NCI-H2081 treated with DMSO at 0.1 percent for 48 hours (cell line): ENCODE data around the gene SOS1.

Experiments used
- DNase-seq: peaks from one replicate; lab custom pipeline; 2025; lab: John Stamatoyannopoulos, UW

SOS1 gene

DNA sequence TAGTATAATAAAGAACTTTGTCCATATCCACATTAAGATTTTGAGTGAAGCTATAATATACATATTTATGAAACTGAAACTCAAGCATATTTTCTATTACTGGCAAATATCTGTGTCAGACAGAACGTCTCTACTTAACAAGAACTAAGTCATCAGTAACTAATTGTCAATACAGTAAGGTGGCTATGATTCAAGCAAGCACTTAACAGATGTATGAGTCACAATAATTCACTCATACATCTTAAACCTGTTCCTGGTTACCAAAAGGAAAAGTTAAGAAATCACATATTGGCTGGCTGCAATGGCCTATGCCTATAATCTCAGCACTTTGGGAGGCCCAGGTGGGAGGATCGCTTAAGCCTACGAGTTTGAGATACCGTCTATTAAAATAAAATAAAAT is 96.0 kb downstream of the SOS1 start:
- no peak for DNase-seq

GRCh38 chr2:39023649-39024048 is 97.2 kb downstream of the SOS1 start:
- no peak for DNase-seq

DNA sequence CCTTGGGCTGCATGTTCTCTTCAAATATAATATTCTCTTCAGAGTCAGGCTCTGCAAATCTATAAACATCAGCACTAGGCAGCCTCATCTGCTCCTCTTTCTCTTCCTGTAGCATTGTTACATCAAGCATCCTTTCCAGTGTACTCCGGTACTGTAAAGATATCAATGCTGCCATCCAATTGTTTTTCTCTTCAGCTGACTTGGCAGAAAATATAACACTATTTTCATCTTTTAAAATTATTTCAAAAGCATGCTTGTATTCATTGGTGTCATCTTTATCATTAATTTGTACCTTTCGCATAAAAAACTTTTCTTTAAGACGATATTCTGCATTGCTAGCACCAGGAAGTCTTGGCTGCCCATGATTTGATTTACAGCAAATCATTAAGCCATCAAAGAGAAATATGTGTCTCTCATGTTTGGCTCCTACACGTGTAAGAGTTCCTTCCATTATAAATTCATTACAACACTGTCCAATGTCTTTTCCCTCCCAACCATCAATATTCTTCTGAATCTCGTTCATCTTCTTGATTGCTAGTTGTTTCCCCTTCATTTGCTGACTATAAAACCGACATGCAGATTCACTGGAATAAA is 98.1 kb downstream of the SOS1 start:
- DNase-seq = no peak

- DNase-seq = no peak
Observed at GRCh38 chr2:39020383-39020782, 100.5 kb downstream of the SOS1 start.

DNA sequence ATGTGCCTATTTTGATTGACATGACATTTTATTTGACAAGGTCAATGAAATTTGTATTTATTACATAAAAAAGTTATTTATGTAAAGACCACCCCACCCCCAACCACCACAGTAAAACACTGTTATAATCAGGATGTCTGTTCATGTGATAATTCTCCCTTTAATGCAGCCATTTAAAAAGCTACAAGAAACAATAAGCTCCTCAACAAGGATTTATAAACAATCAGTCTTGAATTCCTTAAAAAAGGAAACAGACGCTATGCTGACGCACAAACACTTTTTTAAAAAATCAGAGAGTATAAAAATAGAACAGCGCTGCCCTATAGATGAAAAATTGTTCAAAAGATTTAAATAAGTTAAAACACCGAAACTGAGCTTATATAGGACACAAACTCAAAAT is 102.2 kb downstream of the SOS1 start:
- no peak for DNase-seq

- no peak for DNase-seq
Observed at GRCh38 chr2:39017334-39017733, 103.5 kb downstream of the SOS1 start.

DNA sequence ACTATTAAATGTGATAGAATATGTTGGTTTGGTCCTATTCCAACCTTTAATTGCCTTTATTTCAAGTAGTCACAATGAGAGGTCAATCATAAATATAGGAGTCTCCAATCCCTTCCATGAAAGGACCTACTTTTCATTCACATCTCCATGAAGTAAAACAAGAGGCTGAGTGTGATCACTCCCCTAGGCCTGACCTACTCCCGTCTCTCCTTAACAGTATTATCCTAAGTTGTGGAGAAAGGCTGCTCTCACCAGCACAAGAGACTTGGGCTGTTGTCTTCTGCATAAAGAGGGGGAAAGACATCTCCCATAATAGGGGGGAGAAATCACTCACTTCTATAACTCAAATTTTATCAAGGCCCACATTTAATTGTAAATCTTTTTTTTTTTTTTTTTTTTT is 105.4 kb downstream of the SOS1 start:
- no peak for DNase-seq

GRCh38 chr2:39013871-39014270 is 107.0 kb downstream of the SOS1 start:
- DNase-seq = no peak

GRCh38 chr2:39008665-39009064 is 112.2 kb downstream of the SOS1 start:
- DNase-seq = no peak

GRCh38 chr2:39007875-39008504 is 112.9 kb downstream of the SOS1 start:
- no peak for DNase-seq

DNA sequence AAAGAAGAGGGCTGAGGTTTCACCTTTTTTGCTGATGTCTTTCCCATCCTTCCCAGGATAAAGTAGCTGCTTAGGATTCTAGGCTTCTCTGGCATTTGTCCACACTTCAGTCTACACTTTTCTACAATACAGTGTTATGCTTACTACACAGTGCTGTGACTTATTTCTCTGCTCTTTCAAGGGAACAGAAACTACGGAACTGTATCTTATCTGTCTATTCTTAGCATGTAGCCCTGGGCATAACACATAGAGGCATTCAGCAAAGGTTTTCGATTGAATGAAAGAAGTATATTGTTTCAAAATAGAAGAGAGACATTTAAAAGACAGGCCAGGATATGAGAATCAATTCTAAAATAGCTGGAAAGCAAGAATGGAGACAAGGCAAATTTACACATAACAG is 120.3 kb downstream of the SOS1 start:
- no peak for DNase-seq

DNA sequence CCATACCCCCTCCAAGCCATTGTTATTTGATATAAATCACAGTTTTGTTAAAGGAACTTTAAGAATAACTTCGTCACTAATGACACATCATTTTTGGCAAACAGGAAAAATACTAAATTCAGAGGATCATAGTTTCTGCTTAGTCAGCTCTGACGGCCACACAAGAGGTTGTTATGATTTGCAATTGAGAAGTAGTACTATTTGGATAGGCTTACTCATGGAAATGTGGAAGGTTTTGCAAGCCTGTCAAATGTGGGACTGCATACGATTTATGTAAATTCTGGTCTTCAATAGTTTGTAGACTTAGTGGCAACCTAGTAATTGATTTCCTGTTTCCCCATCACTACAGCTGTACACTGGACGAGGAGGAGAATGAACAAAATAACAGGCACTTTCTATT is 123.1 kb downstream of the SOS1 start:
- DNase-seq = no peak

DNA sequence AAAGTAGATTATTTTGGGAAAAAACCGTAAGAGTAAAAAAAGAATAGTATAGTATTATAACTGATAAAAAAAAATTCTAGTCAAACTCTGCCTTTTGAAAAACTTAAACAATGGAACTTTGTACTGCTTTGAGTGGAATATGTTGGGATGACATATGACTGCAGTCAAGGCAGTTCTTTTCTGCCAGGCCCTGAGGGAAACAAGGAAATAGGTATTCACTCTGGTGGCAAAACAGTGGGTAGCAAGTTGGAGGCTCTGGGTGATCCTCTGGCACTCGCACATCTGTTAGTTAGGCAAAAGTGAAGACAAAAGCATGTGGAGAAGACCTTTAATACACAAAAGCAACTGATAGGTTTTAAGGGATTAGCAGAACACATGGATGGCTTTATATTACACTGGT is 129.0 kb downstream of the SOS1 start:
- no peak for DNase-seq

DNA sequence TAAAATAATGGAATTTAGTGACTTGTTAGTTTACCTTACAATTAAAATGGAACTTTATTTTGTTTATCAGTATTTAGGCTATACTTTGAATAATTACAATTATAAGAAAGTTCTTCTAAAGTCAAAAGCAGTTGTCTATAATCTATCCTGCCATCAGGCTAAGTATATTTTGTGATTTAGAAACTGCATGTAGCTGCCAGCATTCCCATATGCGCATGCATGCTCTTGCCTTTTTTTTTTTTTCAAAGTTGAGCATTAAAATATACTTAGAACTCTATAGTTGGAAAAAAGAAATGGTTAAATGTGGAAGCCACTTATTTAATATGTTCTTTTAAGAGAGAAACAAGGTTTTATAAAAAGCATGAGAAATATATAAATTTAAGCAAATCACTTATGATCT is 132.1 kb downstream of the SOS1 start:
- no peak for DNase-seq

- no peak for DNase-seq
Observed at GRCh38 chr2:38982498-38982897, 138.4 kb downstream of the SOS1 start.

GRCh38 chr2:38981670-38982357 is 139.0 kb downstream of the SOS1 start:
- no peak for DNase-seq

- no peak for DNase-seq
Observed at GRCh38 chr2:38981003-38981669, 139.7 kb downstream of the SOS1 start.

GRCh38 chr2:38978908-38979307 is 141.9 kb downstream of the SOS1 start:
- no peak for DNase-seq

- DNase-seq = no peak
Observed at GRCh38 chr2:38978296-38978903, 142.5 kb downstream of the SOS1 start.

- no peak for DNase-seq
Observed at GRCh38 chr2:38977047-38977446, 143.8 kb downstream of the SOS1 start.

DNA sequence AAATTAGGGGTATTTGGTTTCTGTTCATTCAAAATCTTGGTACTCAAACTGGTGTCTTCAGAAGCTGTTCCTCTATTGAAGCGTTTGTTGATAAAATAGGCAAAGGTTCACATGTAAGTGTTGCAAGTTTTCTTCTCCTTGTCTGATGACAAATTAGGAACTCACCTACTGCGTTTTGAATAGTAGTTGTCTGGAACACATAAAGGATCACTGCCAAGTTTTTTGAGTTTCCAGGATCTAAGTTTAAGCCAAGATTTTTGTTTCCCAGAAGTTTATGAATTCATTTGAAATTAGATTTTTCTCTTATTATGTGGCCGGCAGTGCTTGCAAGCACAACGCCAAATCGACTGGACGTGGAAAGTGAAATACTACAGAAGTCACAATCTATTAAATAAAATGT is 145.8 kb downstream of the SOS1 start:
- no peak for DNase-seq

- DNase-seq = no peak
Observed at GRCh38 chr2:38973266-38973665, 147.6 kb downstream of the SOS1 start.

GRCh38 chr2:38971377-38971776 is 149.5 kb downstream of the SOS1 start:
- no peak for DNase-seq
